Ectodermal cell (in vitro differentiated cells): ENCODE data around the gene COL26A1. TPM values are rescaled to one million over a fixed set of nuclear protein-coding genes. Genes with fewer than 3 reads are reported as not detected.

ENCODE experiments used
- H3K27ac ChIP-seq: 2 replicates; pipeline ENCODE4 v1.7.0; 2013; ENCODE audit warnings: mild to moderate bottlenecking, low read depth, low read length; ENCODE audit not compliant: insufficient read depth, poor library complexity, severe bottlenecking
- H3K27me3 ChIP-seq: 2 replicates; pipeline ENCODE4 v1.7.0; 2013; ENCODE audit warnings: mild to moderate bottlenecking, low read length; ENCODE audit not compliant: insufficient read depth, control insufficient read depth, poor library complexity, severe bottlenecking
- H3K36me3 ChIP-seq: one replicate; pipeline ENCODE4 v1.7.0; 2013; ENCODE audit warnings: low read length; ENCODE audit not compliant: control insufficient read depth, insufficient read depth
- H3K4me1 ChIP-seq: one replicate; pipeline ENCODE4 v1.7.0; 2013; ENCODE audit warnings: low read length; ENCODE audit not compliant: control insufficient read depth, insufficient read depth
- H3K4me3 ChIP-seq: 2 replicates; pipeline ENCODE4 v1.7.0; 2013; ENCODE audit warnings: low read depth, low read length, control low read depth; ENCODE audit not compliant: insufficient read depth
- H3K9me3 ChIP-seq: 2 replicates; pipeline ENCODE4 v1.7.0; 2013; ENCODE audit warnings: mild to moderate bottlenecking, low read length, moderate library complexity; ENCODE audit not compliant: control insufficient read depth
- WGBS, 2 experiments: methylation state at CpG; one replicate each; pipeline ENCODE4 v1.1.7; 2013; ENCODE audit warnings: missing lambda C conversion rate in 2 of 2; 5-methylcytosine and 5-hydroxymethylcytosine counted together
- polyA plus RNA-seq, 4 experiments: library from polyadenylated mRNA; stranded (reverse); fragments of 50-300 nt; gene quantifications; one replicate each; pipeline ENCODE4 v1.2.3, GENCODE V29; 2013

COL26A1 gene
- polyA plus RNA-seq (2013, experiment 1 of 4): 74.6 TPM
- polyA plus RNA-seq (2013, experiment 2 of 4): 71.9 TPM
- polyA plus RNA-seq (2013, experiment 3 of 4): 45.3 TPM
- 49.9 TPM for polyA plus RNA-seq (2013, experiment 4 of 4)

DNA sequence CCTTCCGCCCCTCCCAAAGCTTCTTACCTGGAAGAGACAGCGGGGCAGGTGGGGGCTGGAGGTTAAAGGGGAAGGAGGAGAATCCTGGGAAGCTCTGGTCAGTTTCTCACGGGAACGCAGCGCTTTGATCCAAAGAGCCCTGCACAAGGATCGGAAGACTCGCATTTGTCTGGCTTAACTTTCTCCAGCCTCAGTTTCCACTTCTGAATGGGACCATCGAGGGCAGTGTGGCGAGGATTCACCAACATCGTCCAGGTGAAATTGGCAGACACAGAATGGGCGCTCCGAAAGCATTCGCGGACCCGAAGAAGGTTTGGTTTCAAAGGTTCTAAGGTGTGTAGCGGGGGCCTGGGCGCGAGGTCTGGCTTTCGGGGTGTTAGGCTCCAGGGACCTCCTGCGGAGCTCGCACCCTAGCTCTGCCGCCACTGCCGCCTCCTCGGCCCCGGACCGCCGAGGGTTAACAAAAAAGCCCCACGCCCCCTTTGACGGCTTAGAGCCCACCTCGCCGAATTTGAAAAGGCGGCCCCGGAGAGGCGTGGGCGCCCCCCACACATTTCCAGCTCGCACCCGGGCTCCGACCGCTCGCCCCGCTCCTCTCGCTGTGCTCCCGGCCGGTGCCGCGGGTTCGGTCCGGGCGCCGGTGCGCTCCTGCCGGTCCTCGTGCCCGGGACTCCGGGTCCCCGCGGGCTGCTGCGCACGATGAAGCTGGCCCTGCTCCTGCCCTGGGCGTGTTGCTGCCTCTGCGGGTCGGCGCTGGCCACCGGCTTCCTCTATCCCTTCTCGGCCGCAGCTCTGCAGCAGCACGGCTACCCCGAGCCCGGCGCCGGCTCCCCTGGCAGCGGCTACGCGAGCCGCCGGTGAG is at the start of gene COL26A1:
TSS of gene COL26A1 (plus strand) at position 542 of the 862 bp plus-strand sequence. CDS start at position 700, 158 bp downstream.
- Histone ChIP-seq H3K27me3 (peaks cover 12% of the 10 kb centered on the region), H3K36me3 (no peaks in the 10 kb centered on the region), H3K27ac (no peak within 1 kb of the TSS), H3K4me3 (peak within 1 kb of the TSS; percentile 94), H3K4me1 (no peaks in the 10 kb centered on the region), H3K9me3 (no peaks in the 10 kb centered on the region)
- 3% methylated on average over 76 of the region's 76 CpGs for WGBS, 2 experiments

DNA sequence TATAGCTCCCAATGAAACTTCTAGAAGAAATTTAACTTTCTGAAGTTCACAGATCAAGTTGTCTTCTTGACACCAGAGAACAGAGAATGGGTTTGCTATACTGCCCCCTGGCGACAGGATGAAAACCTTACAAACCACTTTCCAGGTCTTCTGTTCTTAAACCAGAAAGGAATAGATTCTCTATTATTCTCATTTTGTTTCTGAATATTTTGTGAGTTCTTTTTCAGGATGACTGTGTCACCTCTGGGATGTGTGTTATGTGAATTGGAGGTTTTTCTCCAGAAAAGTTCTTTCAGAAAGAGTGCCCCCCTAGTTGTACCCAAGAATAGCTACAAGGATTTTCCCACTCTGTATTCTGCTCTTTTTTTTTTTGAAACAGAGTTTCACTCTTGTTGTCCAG is 47.3 kb upstream of the COL26A1 start:
- WGBS, 2 experiments: 0 to 7% methylated on average over 1 of the region's 1 CpG
- Histone ChIP-seq H3K9me3 (peaks cover 2% of the 10 kb centered on the region), H3K27me3 (no peaks in the 10 kb centered on the region), H3K4me1 (no peaks in the 10 kb centered on the region), H3K27ac (no peak overlapping the region), H3K36me3 (peaks cover 4% of the 10 kb centered on the region), H3K4me3 (no peak overlapping the region)

DNA sequence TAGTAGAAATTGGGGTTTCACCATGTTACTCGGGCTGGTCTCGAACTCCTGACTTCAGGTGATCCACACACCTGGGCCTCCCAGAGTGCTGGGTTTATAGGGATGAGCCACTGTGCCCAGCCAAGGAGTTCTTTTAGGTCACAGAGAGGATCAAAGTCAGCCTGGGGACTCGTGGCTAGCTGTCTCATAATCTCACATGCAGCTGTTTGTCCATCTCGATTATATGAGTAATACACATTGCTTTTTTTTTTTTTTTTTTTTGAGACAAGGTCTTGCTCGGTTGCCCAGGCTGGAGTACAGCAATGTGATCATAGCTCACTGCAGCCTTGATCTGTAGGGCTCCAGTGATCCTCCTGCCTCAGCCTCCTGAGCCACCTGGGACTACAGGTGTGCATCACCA is 43.3 kb upstream of the COL26A1 start:
- no peaks in the 10 kb centered on the region for H3K9me3 ChIP-seq
- WGBS, 2 experiments: 79 to 86% methylated on average over 5 of the region's 5 CpGs
- no peaks in the 10 kb centered on the region for H3K27me3 ChIP-seq
- no peak overlapping the region for H3K4me3 ChIP-seq
- H3K36me3 ChIP-seq: no peaks in the 10 kb centered on the region
- H3K4me1 ChIP-seq: peaks cover 4% of the 10 kb centered on the region
- H3K27ac ChIP-seq: no peak overlapping the region

GRCh38 chr7:101321491-101322401 is 40.9 kb upstream of the COL26A1 start, which contains the start of gene IFT22:
TSS of gene IFT22 (minus strand) at chr7:101321812. CDS start at chr7:101321709, 103 bp downstream.
- H3K27ac ChIP-seq: peak within 1 kb of the TSS; percentile 86
- H3K27me3 ChIP-seq: no peaks in the 10 kb centered on the region
- peaks cover 4% of the 10 kb centered on the region for H3K4me1 ChIP-seq
- H3K9me3 ChIP-seq: no peaks in the 10 kb centered on the region
- peak within 1 kb of the TSS; percentile 94 for H3K4me3 ChIP-seq
- H3K36me3 ChIP-seq: no peaks in the 10 kb centered on the region
- WGBS, 2 experiments: 1 to 2% methylated on average over 69 of the region's 69 CpGs

DNA sequence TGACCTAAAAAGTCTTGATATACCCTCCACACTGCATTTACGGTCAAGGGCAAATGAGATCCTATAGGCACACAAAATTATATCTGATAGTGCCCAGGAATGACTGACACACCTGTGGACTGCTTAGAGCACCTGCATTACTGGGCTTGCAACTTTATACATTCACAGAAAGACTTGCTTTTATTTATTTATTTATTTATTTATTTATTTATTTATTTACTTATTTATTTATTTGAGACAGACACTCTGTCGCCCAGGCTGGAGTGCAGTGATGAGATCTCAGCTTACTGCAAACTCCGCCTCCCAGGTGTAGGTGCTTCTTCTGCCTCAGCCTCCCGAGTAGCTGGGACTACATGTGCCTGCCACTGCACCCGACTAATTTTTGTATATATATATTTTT is 34.5 kb upstream of the COL26A1 start:
- Histone ChIP-seq H3K4me3 (no peak overlapping the region), H3K27me3 (no peaks in the 10 kb centered on the region), H3K4me1 (no peaks in the 10 kb centered on the region), H3K9me3 (no peaks in the 10 kb centered on the region), H3K36me3 (no peaks in the 10 kb centered on the region), H3K27ac (no peak overlapping the region)
- 91 to 93% methylated on average over 5 of the region's 5 CpGs for WGBS, 2 experiments

DNA sequence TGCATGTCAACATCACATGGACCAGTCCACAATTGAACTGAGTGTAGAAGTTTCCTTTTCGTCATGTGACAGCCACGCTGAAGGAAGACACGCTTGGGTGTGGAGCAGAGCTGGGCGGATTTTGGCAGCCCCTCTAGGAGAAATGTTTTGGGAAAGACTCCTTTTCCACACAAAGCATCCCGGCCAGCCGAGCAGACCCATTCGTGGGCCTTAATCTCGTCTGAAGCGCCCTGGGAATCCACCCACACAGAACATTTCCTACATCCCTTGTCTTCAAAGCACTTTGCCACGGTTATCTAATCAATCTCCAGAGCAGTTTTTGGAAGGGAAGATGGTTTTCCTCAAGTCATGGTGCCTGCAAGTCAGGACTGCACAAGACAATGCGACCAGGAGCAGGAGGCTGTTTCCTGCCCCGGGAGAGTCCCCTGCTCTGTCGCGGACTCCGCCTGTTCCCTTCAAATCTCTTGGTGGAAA is 32.6 kb upstream of the COL26A1 start:
- Histone ChIP-seq H3K4me1 (no peaks in the 10 kb centered on the region), H3K4me3 (no peak overlapping the region), H3K27ac (no peak overlapping the region), H3K36me3 (no peaks in the 10 kb centered on the region), H3K9me3 (no peaks in the 10 kb centered on the region), H3K27me3 (no peaks in the 10 kb centered on the region)
- whole genome bisulfite sequencing, 2 experiments: 83 to 89% methylated on average over 15 of the region's 15 CpGs

DNA sequence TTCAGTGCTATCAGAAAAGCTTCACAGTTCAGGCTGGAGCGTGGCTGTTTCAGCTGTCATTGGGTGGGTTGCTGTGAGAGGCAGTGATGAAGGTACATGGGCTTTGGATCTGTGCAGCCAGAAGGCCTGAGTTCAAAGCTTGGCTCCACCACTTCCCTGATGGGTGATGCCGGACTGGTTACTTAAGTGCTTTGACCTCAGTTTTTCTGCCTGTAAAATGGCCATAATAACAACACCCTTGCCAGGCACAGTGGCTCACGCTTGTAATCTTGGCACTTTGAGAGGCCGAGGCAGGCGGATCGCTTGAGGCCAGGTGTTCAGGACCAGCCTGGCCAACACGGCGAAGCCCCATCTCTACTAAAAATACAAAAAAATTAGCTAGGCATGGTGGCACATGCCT is 30.6 kb upstream of the COL26A1 start:
- H3K36me3 ChIP-seq: no peaks in the 10 kb centered on the region
- WGBS, 2 experiments: 91 to 97% methylated on average over 8 of the region's 8 CpGs
- no peaks in the 10 kb centered on the region for H3K27me3 ChIP-seq
- H3K9me3 ChIP-seq: no peaks in the 10 kb centered on the region
- no peak overlapping the region for H3K27ac ChIP-seq
- no peak overlapping the region for H3K4me3 ChIP-seq
- H3K4me1 ChIP-seq: no peaks in the 10 kb centered on the region

DNA sequence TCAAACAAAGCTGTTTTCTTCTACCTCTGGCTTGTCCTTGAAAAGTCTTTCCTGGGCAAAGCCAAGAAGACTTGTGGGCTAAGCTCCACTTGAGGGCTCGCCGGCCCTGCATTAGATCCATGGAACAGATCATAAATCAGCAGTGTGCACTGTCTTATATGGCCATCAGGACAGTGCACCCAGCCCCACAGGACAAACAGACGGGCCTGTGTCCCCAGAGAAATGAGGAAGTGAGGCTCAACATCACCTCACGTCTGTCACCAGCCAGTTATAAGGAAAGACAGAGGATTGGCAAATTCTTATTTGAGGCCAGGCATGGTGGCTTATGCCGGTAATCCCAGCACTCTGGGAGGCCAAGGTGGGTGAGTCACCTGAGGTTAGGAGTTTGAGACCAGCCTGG is 28.8 kb upstream of the COL26A1 start:
- WGBS, 2 experiments: 90 to 95% methylated on average over 5 of the region's 5 CpGs

DNA sequence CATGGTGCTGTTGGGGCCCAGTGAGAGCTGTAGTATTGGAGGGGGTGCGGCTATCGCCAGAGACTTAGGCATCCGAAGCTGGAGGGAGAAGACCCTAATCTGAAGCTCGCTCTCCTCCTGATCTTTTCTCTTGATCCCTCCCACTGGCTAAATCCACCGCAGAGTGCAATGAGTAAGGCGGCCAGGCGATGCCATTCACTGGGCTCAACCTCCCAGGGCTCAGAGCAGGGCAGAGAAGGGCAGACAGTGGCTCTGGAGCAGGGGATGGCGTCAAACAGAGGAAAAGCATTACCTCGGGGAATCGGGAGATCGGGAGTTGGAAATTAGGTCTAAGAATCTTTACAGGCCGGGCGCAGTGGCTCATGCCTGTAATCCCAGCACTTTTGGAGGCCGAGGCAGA is 22.3 kb upstream of the COL26A1 start:
- Histone ChIP-seq H3K4me3 (no peak overlapping the region), H3K4me1 (no peaks in the 10 kb centered on the region), H3K9me3 (no peaks in the 10 kb centered on the region), H3K27ac (no peak overlapping the region), H3K36me3 (no peaks in the 10 kb centered on the region), H3K27me3 (no peaks in the 10 kb centered on the region)
- WGBS, 2 experiments: 79% methylated on average over 14 of the region's 14 CpGs

More for the DNA sequence above, 28.8 kb upstream of the COL26A1 start:
- H3K36me3 ChIP-seq: no peaks in the 10 kb centered on the region
- H3K4me1 ChIP-seq: no peaks in the 10 kb centered on the region
- no peaks in the 10 kb centered on the region for H3K27me3 ChIP-seq
- no peak overlapping the region for H3K4me3 ChIP-seq
- no peak overlapping the region for H3K27ac ChIP-seq
- H3K9me3 ChIP-seq: no peaks in the 10 kb centered on the region

DNA sequence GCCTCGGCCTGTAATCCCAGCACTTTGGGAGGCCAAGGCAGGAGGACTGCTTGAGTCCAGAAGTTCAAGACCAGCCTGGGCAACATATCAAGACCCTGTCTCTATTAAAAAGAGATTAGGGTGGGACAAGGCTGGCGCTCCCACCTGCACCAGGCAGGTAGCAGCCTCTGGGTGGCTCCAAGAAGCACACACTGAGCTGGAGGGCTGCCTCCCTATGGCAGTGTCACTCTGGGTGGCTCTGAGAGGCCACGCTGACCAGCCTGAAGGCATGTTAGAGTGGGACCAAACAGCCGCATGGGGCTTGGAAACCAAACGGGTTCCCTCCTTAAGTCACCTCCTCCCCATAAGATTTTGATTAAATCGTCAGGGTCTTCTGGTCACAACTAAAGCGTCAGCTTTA is 19.8 kb upstream of the COL26A1 start:
- no peaks in the 10 kb centered on the region for H3K4me1 ChIP-seq
- no peak overlapping the region for H3K27ac ChIP-seq
- H3K4me3 ChIP-seq: no peak overlapping the region
- 89 to 94% methylated on average over 7 of the region's 7 CpGs for WGBS, 2 experiments
- H3K27me3 ChIP-seq: no peaks in the 10 kb centered on the region
- H3K9me3 ChIP-seq: no peaks in the 10 kb centered on the region
- H3K36me3 ChIP-seq: no peaks in the 10 kb centered on the region
